Neuronal stem cell (in vitro differentiated cells): ENCODE results near the gene FAM168B.
A peak's percentile ranks its signal among the peaks of the same experiment; 100 is the strongest.

Source experiments
- DNase-seq: peaks from one replicate; pipeline ENCODE4 v3.0.0-alpha.2; 2013; ENCODE audit warnings: low spot score
- H2AFZ ChIP-seq: one replicate; pipeline ENCODE4 v1.6.1; 2013; ENCODE audit warnings: mild to moderate bottlenecking, low read length, inconsistent platforms
- H2AK5ac ChIP-seq: 2 replicates; pipeline ENCODE4 v1.6.1; 2013; ENCODE audit warnings: low read depth, mild to moderate bottlenecking, inconsistent platforms, low read length, moderate library complexity, mixed read lengths
- H2BK120ac ChIP-seq: 2 replicates; pipeline ENCODE4 v1.6.1; 2013; ENCODE audit warnings: low read depth, mild to moderate bottlenecking, inconsistent platforms, low read length, moderate library complexity, mixed read lengths
- H2BK12ac ChIP-seq: one replicate; pipeline ENCODE4 v1.6.1; 2013; ENCODE audit warnings: low read length, inconsistent platforms
- H2BK15ac ChIP-seq: 2 replicates; pipeline ENCODE4 v1.6.1; 2013; ENCODE audit warnings: mild to moderate bottlenecking, low read length, inconsistent platforms, mixed read lengths
- H2BK5ac ChIP-seq: one replicate; pipeline ENCODE4 v1.6.1; 2013; ENCODE audit warnings: inconsistent platforms, mild to moderate bottlenecking, low read length, moderate library complexity
- H3K14ac ChIP-seq: one replicate; pipeline ENCODE4 v1.6.1; 2013; ENCODE audit warnings: low read length, inconsistent platforms
- H3K18ac ChIP-seq: 2 replicates; pipeline ENCODE4 v1.6.1; 2013; ENCODE audit warnings: low read length, inconsistent platforms
- H3K23ac ChIP-seq: 2 replicates; pipeline ENCODE4 v1.6.1; 2013; ENCODE audit warnings: low read depth, mild to moderate bottlenecking, mixed read lengths, low read length, inconsistent platforms; ENCODE audit not compliant: poor library complexity
- H3K27ac ChIP-seq: replicated peaks from 3 replicates; pipeline ENCODE4 v1.5.1; 2013; ENCODE audit warnings: low read length, inconsistent platforms
- H3K27me3 ChIP-seq, 3 experiments: 2 replicates each; pipeline ENCODE4 v1.6.1; 2013; ENCODE audit warnings: low read length in 3 of 3, mild to moderate bottlenecking in 2 of 3, inconsistent platforms in 1 of 3, low read depth in 1 of 3, mixed read lengths in 1 of 3, moderate library complexity in 1 of 3; ENCODE audit not compliant: control insufficient read depth in 3 of 3, insufficient read depth in 3 of 3
- H3K36me3 ChIP-seq, 2 donors: replicated peaks in 1 of 2; 2 replicates each; pipeline ENCODE4 v1.6.1; 2013; ENCODE audit warnings: low read length in 2 of 2; ENCODE audit not compliant: control insufficient read depth in 2 of 2, insufficient read depth in 2 of 2
- H3K4ac ChIP-seq: 2 replicates; pipeline ENCODE4 v1.6.1; 2013; ENCODE audit warnings: inconsistent platforms, mild to moderate bottlenecking, low read length, moderate library complexity
- H3K4me1 ChIP-seq, 2 donors: 1 replicate in 1 of 2; 2 replicates in 1 of 2; pipeline ENCODE4 v1.6.1; 2013; ENCODE audit warnings: low read length in 2 of 2, low read depth in 1 of 2; ENCODE audit not compliant: control insufficient read depth in 2 of 2, insufficient read depth in 1 of 2
- H3K4me2 ChIP-seq: one replicate; pipeline ENCODE4 v1.6.1; 2013; ENCODE audit warnings: mild to moderate bottlenecking, low read length, inconsistent platforms; ENCODE audit not compliant: insufficient read depth, poor library complexity, severe bottlenecking
- H3K4me3 ChIP-seq, 2 donors: 2 replicates each; pipeline ENCODE4 v1.5.1; 2013; ENCODE audit warnings: low read length in 2 of 2, mild to moderate bottlenecking in 2 of 2, inconsistent platforms in 1 of 2, moderate library complexity in 1 of 2
- H3K79me1 ChIP-seq: one replicate; pipeline ENCODE4 v1.6.1; 2013; ENCODE audit warnings: low read depth, mild to moderate bottlenecking, inconsistent platforms, low read length, moderate library complexity
- H3K9ac ChIP-seq: one replicate; pipeline ENCODE4 v1.6.1; 2013; ENCODE audit warnings: mild to moderate bottlenecking, low read depth, low read length, inconsistent platforms; ENCODE audit not compliant: poor library complexity
- H3K9me3 ChIP-seq, 2 donors: replicated peaks in 1 of 2; 2 replicates each; pipeline versions ENCODE3 to v1.6.1; 2013; ENCODE audit warnings: low read length in 2 of 2, mild to moderate bottlenecking in 2 of 2, inconsistent platforms in 1 of 2, low read depth in 1 of 2, mixed read lengths in 1 of 2, moderate library complexity in 1 of 2; ENCODE audit not compliant: control insufficient read depth in 2 of 2, insufficient read depth in 1 of 2
- H4K8ac ChIP-seq: one replicate; pipeline ENCODE4 v1.6.1; 2013; ENCODE audit warnings: low read depth, mild to moderate bottlenecking, inconsistent platforms, low read length, moderate library complexity
- H4K91ac ChIP-seq: one replicate; pipeline ENCODE4 v1.6.1; 2013; ENCODE audit warnings: low read length, low read depth, mild to moderate bottlenecking, inconsistent platforms; ENCODE audit not compliant: poor library complexity
- WGBS, 2 donors: extraction: QIAGEN DNeasy Blood & Tissue Kit; methylation state at CpG; one replicate each; pipeline ENCODE4 v1.1.7; 2013; ENCODE audit warnings: missing lambda C conversion rate in 2 of 2, mixed read lengths in 1 of 2; ENCODE audit not compliant: insufficient read length in 2 of 2, insufficient replicate concordance in 1 of 2; ENCODE audit errors: extremely low coverage in 2 of 2; 5-methylcytosine and 5-hydroxymethylcytosine counted together

FAM168B gene

DNA sequence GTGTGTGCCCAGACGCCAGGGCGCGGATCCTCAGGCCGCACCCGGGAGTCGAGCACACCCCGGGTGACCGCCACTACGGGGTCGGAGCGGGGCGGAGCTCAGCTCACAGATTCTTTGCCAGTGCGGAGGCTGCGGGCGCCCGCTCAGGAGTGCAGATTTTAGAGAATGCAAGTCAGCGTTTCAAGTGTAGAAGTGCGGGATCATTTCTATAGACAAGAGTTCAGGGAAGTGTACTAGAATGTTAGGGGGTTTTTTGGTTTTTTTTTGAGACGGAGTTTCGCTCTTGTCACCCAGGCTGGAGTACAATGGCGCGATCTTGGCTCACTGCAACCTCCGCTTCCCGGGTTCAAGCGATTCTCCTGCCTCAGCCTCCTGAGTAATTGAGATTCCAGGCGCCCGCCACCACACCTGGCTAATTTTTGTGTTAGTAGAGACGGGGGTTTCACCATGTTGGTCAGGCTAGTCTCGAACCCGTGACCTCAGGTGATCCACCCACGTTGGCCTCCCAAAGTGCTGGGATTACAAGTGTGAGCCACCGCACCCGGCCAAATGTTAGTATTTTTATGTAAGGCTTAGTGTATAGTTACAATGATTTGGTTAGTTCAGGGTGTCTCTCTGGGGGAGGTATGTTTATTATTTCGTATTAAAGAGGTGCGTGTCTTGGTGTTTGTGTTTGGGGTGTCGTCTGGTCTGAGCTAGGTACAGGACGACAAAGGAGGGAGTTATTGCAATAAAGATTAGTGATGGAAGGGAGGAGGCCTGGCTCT is 619 bp upstream of the FAM168B start:
- Histone ChIP-seq H3K79me1 (no peaks in the 10 kb centered on the region), H3K36me3 (peaks cover 0 to 28% of the 10 kb centered on the region in 2 donors), H2BK120ac (no peak overlapping the region), H2AK5ac (no peak overlapping the region), H2BK5ac (no peak overlapping the region), H3K9me3 (no peaks in the 10 kb centered on the region), H3K14ac (no peak overlapping the region), H4K8ac (no peak overlapping the region), H3K4ac (no peak overlapping the region), H3K4me3 (peak overlapping the region; percentile 59 to 100), H2AFZ (peak overlapping the region; percentile 93), H2BK12ac (no peak overlapping the region), H3K27ac (peak overlapping the region; percentile 58), H3K4me1 (no peaks in the 10 kb centered on the region), H3K4me2 (peak overlapping the region; percentile 43), H3K18ac (peak overlapping the region; percentile 96), H3K23ac (peak overlapping the region; percentile 100), H2BK15ac (no peak overlapping the region), H3K27me3 (no peaks in the 10 kb centered on the region), H3K9ac (no peak overlapping the region), H4K91ac (no peak overlapping the region)
- no CpG with 5 or more reads among the region's 37 CpGs for WGBS, 2 donors
- no peak for DNase-seq

DNA sequence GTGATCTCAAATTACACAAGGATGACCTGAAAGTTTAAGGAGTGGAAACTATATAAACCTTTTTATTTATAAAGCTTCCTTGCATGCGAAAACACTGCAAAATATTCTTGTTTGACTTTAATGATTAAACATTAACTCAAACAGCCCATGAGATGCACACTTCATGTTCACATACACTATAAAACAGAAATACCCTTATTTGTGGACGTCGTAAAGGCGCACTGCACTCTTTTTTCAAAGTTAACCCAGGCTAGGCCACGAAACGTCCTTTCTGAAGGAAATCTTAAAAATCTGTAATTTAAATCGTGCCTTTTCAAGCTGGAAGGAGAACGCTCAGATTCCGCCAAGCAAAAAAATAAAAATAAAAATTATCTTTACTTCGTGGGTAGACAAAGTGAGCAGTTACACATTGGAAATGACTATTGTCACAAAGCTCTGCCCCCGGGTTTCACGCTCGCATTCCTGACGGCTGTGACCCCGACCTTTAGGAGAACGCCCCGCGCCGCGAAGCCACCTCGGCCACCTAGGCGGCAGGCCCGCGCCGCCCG is 728 bp downstream of the FAM168B start:
- Histone ChIP-seq H3K4ac (no peak overlapping the region), H3K9me3 (peaks cover 0 to 2% of the 10 kb centered on the region in 2 donors), H2BK5ac (peak overlapping the region; percentile 99), H2AK5ac (no peak overlapping the region), H3K23ac (peak overlapping the region; percentile 100), H3K4me3 (peak overlapping the region; percentile 59 to 100), H2BK120ac (no peak overlapping the region), H3K4me1 (no peaks in the 10 kb centered on the region), H3K4me2 (no peak overlapping the region), H3K18ac (peak overlapping the region; percentile 93), H3K27me3 (no peaks in the 10 kb centered on the region), H3K79me1 (peaks cover 4% of the 10 kb centered on the region), H3K27ac (peak overlapping the region; percentile 99), H2AFZ (peak overlapping the region; percentile 93), H2BK12ac (no peak overlapping the region), H2BK15ac (no peak overlapping the region), H3K9ac (peak overlapping the region; percentile 98), H3K36me3 (peaks cover 6 to 42% of the 10 kb centered on the region in 2 donors), H4K91ac (no peak overlapping the region), H4K8ac (no peak overlapping the region), H3K14ac (no peak overlapping the region)
- DNase-seq: no peak
- no CpG with 5 or more reads among the region's 26 CpGs for WGBS, 2 donors

DNA sequence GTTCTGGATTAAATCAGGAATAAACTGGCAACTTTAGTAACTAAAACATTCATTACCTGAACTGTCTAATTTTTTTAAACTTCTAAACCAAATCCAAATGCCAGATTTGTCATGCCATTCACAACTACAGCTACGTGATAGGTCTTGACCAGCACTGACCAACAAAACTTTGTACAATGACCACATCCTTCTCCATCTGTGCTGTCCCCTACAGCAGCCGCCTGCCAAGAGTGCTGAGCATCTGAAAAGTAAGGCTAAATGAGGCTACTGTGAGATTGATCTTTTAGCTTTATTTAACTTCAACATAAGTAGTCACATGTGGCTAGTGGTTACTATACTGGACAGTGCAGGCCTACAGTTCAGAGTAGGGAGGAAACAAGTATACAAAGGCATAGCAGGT is 7.6 kb downstream of the FAM168B start:
- Histone ChIP-seq H2BK5ac (no peak overlapping the region), H2AFZ (no peak overlapping the region), H2BK15ac (no peak overlapping the region), H4K8ac (no peak overlapping the region), H3K79me1 (peaks cover 10% of the 10 kb centered on the region), H3K4me3 (no peak overlapping the region), H3K9me3 (peaks cover 0 to 9% of the 10 kb centered on the region in 2 donors), H3K18ac (no peak overlapping the region), H3K4me1 (no peaks in the 10 kb centered on the region), H2BK12ac (no peak overlapping the region), H3K27me3 (no peaks in the 10 kb centered on the region), H3K4me2 (no peak overlapping the region), H3K14ac (no peak overlapping the region), H3K9ac (no peak overlapping the region), H3K4ac (no peak overlapping the region), H2BK120ac (no peak overlapping the region), H4K91ac (no peak overlapping the region), H2AK5ac (no peak overlapping the region), H3K36me3 (peaks cover 29 to 91% of the 10 kb centered on the region in 2 donors), H3K27ac (no peak overlapping the region), H3K23ac (no peak overlapping the region)
- DNase-seq: no peak
- no CpG with 5 or more reads among the region's 2 CpGs for WGBS, 2 donors

DNA sequence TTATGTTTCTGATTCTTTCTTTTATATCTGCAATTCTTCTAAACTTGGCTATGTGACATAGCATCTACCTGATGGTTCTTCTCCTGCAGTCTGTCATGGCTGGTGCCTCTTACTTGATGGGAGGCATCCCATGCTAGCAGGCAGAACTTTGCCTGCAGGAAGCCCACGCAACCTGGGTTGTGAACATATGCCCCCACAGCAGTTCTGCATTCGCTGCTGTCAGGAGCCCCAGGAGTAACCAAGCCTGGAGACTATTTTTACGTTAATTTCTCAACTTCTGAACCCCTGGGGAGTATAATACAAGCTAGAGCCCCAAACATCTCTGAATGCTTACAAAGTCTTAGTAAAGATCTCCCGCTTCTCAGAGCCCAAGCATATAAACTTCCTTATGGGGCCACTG is 12.1 kb downstream of the FAM168B start:
- Histone ChIP-seq H3K18ac (no peak overlapping the region), H2BK120ac (no peak overlapping the region), H3K79me1 (peaks cover 6% of the 10 kb centered on the region), H3K4me3 (no peak overlapping the region), H4K8ac (no peak overlapping the region), H3K36me3 (peaks cover 33 to 97% of the 10 kb centered on the region in 2 donors), H3K9me3 (peaks cover 0 to 6% of the 10 kb centered on the region in 2 donors), H3K4me2 (no peak overlapping the region), H2AK5ac (no peak overlapping the region), H3K14ac (no peak overlapping the region), H3K27ac (no peak overlapping the region), H3K23ac (no peak overlapping the region), H2BK5ac (no peak overlapping the region), H2BK15ac (no peak overlapping the region), H3K27me3 (no peaks in the 10 kb centered on the region), H3K4ac (no peak overlapping the region), H2AFZ (no peak overlapping the region), H3K9ac (no peak overlapping the region), H3K4me1 (no peaks in the 10 kb centered on the region), H4K91ac (no peak overlapping the region), H2BK12ac (no peak overlapping the region)
- no peak for DNase-seq
- no CpG with 5 or more reads among the region's 4 CpGs for WGBS, 2 donors
